Heart left ventricle (tissue), 16 donors: ENCODE measurements around the gene TNRC6C. TPM values are rescaled to one million over a fixed set of nuclear protein-coding genes. Genes with fewer than 3 reads are reported as not detected.

Source experiments
- ATAC-seq, 4 donors: fragments of 200-7000 bp; cut with Tn5 transposase; one replicate each; pipeline ENCODE4 v1.9.1; 2020 to 2022; ENCODE audit warnings: moderate library complexity in 4 of 4, mild to moderate bottlenecking in 3 of 4, moderate number of reproducible peaks in 1 of 4
- DNase-seq, 5 donors: peaks; one replicate each; pipeline ENCODE4 v3.0.0-alpha.2; 2020
- H3K27ac ChIP-seq, 12 donors: fragments of 200-600 bp; sonication (generic) in 4 of 12; one replicate each; pipeline versions ENCODE4 v1.5.0 to v1.8.0; 2016 to 2022; ENCODE audit warnings: mild to moderate bottlenecking in 2 of 12
- H3K27me3 ChIP-seq, 9 donors: fragments of 200-600 bp; sonication (generic) in 2 of 9; one replicate each; pipeline versions ENCODE4 v1.5.1 to v1.8.0; 2016 to 2022; ENCODE audit warnings: mild to moderate bottlenecking in 3 of 9
- H3K36me3 ChIP-seq, 9 donors: fragments of 200-600 bp; sonication (generic) in 2 of 9; one replicate each; pipeline versions ENCODE4 v1.5.0 to v1.8.0; 2018 to 2022; ENCODE audit warnings: mild to moderate bottlenecking in 2 of 9
- H3K4me1 ChIP-seq, 12 donors: fragments of 200-600 bp; sonication (generic) in 4 of 12; one replicate each; pipeline versions ENCODE4 v1.5.0 to v1.8.0; 2016 to 2022; ENCODE audit warnings: mild to moderate bottlenecking in 3 of 12
- H3K4me3 ChIP-seq, 12 donors: fragments of 200-600 bp; sonication (generic) in 4 of 12; one replicate each; pipeline versions ENCODE4 v1.5.0 to v1.8.0; 2017 to 2022; ENCODE audit warnings: mild to moderate bottlenecking in 9 of 12, moderate library complexity in 4 of 12
- H3K9me3 ChIP-seq, 12 donors: fragments of 200-600 bp; sonication (generic) in 4 of 12; one replicate each; pipeline versions ENCODE4 v1.5.0 to v1.8.0; 2016 to 2022; ENCODE audit warnings: mild to moderate bottlenecking in 1 of 12
- CTCF ChIP-seq, 12 donors: fragments of 200-600 bp; sonication (generic) in 4 of 12; IDR thresholded peaks; one replicate each; pipeline versions ENCODE4 v1.5.0 to v1.8.0; 2018 to 2022; ENCODE audit warnings: antibody characterized with exemption in 12 of 12, mild to moderate bottlenecking in 5 of 12
- POLR2A ChIP-seq, 2 donors: fragments of 450-650 bp; IDR thresholded peaks; one replicate each; pipeline ENCODE4 v1.6.1; 2017; ENCODE audit warnings: antibody characterized with exemption in 2 of 2, mild to moderate bottlenecking in 2 of 2, moderate library complexity in 2 of 2
- WGBS, 4 donors: extraction: QIAGEN DNeasy Blood & Tissue Kit in 2 of 4; methylation state at CpG; one replicate each; pipeline versions ENCODE4 v1.1.5 to v1.1.7; 2013 to 2018; 5-methylcytosine and 5-hydroxymethylcytosine counted together
- intact Hi-C, 10 donors: fragments of 100-400 bp; cut with DNase I; formaldehyde crosslinking; loops; one replicate each; pipeline versions ENCODE4 v1.11.1 to v1.14.2; 2022
- polyA plus RNA-seq, 2 donors: library from polyadenylated mRNA; stranded (reverse); fragments of 200-250 nt; gene quantifications; one replicate each; pipeline ENCODE4 v1.2.3, GENCODE V29; 2013
- total RNA-seq, 9 donors: library from RNA; depleted of rRNA in 2 of 9; stranded (reverse); fragments of >200 nt in 2 of 9; fragmentation: NEBNext Ultra II Directional in 3 of 9; extraction: Animal tissue kit (Norgen Biotek cat#: 25700) in 3 of 9; gene quantifications; one replicate each; pipeline versions ENCODE4 v1.1.0 to v1.2.4, GENCODE V29; 2016 to 2023
- donor health status: ischemic (EF 13 %, LVEDD 7.1; RV severe dilation, severe dysfunction).
- donor health status: healthy with polysubstance abuse.
- donor health status: DM: no; HTN: yes; CAD: no.
- donor health status: DM: no; HTN: no; CAD: no.
- donor health status: ischemic (EF 25% LVEDD 6.9; RV normal size, moderate dysfunction).
- donor health status: ischemic (EF 25% LVEDD 5.7; RV mildly dilated, moderate dysfunction).
- donor health status: healthy.
- donor health status: DM: yes; HTN: yes; CAD: no.
- donor health status: ischemic (EF 35%, LVEDD 5.7; RV mildly dilated, moderate dysfunction).
- donor health status: nonischemic (EF 11% LVEDD 7.7; RV severe dilation, severe dysfunction).
- donor health status: DM: yes; HTN: yes; CAD: no.
- donor health status: PGD.
- donor health status: ischemic (EF 29% LVEDD 5.4; RV normal size, mild dysfunction).
- donor health status: nonischemic (EF 23%, LVEDD 6.1; RV moderate dilation, normal function).

The TNRC6C gene
- total and polyA plus RNA-seq, 11 donors: 7.7 to 24.7 (median 19.0) TPM

GRCh38 chr17:78001612-78002011 is 43.1 kb downstream of the TNRC6C start:
- no peak for DNase-seq
- intact Hi-C loops: no loop called here
- Histone ChIP-seq H3K9me3 (no peaks in the 10 kb centered on the region), H3K36me3 (peaks cover 0 to 25% (median 0%) of the 10 kb centered on the region in 9 donors), H3K27ac (no peak overlapping the region), H3K4me1 (peaks cover 0 to 46% (median 24%) of the 10 kb centered on the region in 12 donors), H3K27me3 (no peaks in the 10 kb centered on the region), H3K4me3 (no peak overlapping the region)
- ATAC-seq: no peak
- 35 to 45% (median 39%) methylated on average over 3 of the region's 3 CpGs for WGBS, 4 donors
- TF ChIP-seq POLR2A (IDR thresholded peaks at IDR 0.05): no peak
- no peak for TF ChIP-seq CTCF (IDR thresholded peaks at IDR 0.05)

- WGBS, 4 donors: 78 to 85% (median 83%) methylated on average over 4 of the region's 4 CpGs
- Histone ChIP-seq H3K27me3 (no peaks in the 10 kb centered on the region), H3K36me3 (peaks cover 0 to 29% (median 0%) of the 10 kb centered on the region in 9 donors), H3K4me3 (no peak overlapping the region), H3K27ac (no peak overlapping the region), H3K4me1 (peaks cover 0 to 43% (median 24%) of the 10 kb centered on the region in 12 donors), H3K9me3 (no peaks in the 10 kb centered on the region)
- no peak for ATAC-seq
- no peak for DNase-seq
- TF ChIP-seq CTCF (IDR thresholded peaks at IDR 0.05): no peak
- no peak for TF ChIP-seq POLR2A (IDR thresholded peaks at IDR 0.05)
- intact Hi-C loops: no loop called here
Measured at GRCh38 chr17:78002166-78002565, 43.7 kb downstream of the TNRC6C start.

GRCh38 chr17:78005452-78006171 is 47.1 kb downstream of the TNRC6C start:
- H3K4me1 ChIP-seq: peaks cover 0 to 26% (median 12%) of the 10 kb centered on the region in 12 donors
- DNase-seq (no peak), ATAC-seq (no peak)
- H3K4me3 ChIP-seq: no peak overlapping the region
- no peaks in the 10 kb centered on the region for H3K27me3 ChIP-seq
- H3K9me3 ChIP-seq: no peaks in the 10 kb centered on the region
- intact Hi-C loops: no loop called here
- H3K36me3 ChIP-seq: peaks cover 0 to 61% (median 8%) of the 10 kb centered on the region in 9 donors
- no peak overlapping the region for H3K27ac ChIP-seq
- TF ChIP-seq CTCF (IDR thresholded peaks at IDR 0.05): no peak
- TF ChIP-seq POLR2A (IDR thresholded peaks at IDR 0.05): no peak
- WGBS, 4 donors: 76 to 85% (median 78%) methylated on average over 3 of the region's 3 CpGs

GRCh38 chr17:78006338-78006737 is 47.8 kb downstream of the TNRC6C start:
- no peak overlapping the region for H3K27ac ChIP-seq
- no peaks in the 10 kb centered on the region for H3K9me3 ChIP-seq
- H3K36me3 ChIP-seq: peaks cover 0 to 69% (median 8%) of the 10 kb centered on the region in 9 donors
- TF ChIP-seq POLR2A (IDR thresholded peaks at IDR 0.05) (no peak), CTCF (IDR thresholded peaks at IDR 0.05) (no peak)
- H3K27me3 ChIP-seq: no peaks in the 10 kb centered on the region
- intact Hi-C loops: no loop called here
- H3K4me1 ChIP-seq: peaks cover 0 to 22% (median 6%) of the 10 kb centered on the region in 12 donors
- H3K4me3 ChIP-seq: no peak overlapping the region
- DNase-seq (no peak), ATAC-seq (no peak)
